GM18505 (cell line): ENCODE data around the gene DNAH9.

Experiments used
- ATAC-seq: cut with Tn5 transposase; IDR thresholded peaks from one replicate; pipeline ENCODE4 v1.9.1; 2021; ENCODE audit not compliant: unreplicated experiment
- POLR2A ChIP-seq: IDR thresholded peaks from 4 replicates; pipeline ENCODE4 v1.6.1; 2011; ENCODE audit warnings: borderline replicate concordance; ENCODE audit not compliant: insufficient read depth, insufficient read length; ENCODE audit errors: extremely low read depth

DNAH9 gene

GRCh38 chr17:11598274-11599221 is at the start of gene DNAH9:
Gene DNAH9, plus strand, starts transcription at chr17:11598470. Its CDS starts 29 bp downstream, at chr17:11598499.
- no peak for TF ChIP-seq POLR2A
- no peak for ATAC-seq

GRCh38 chr17:11550431-11550830 is 47.8 kb upstream of the DNAH9 start:
- no peak for TF ChIP-seq POLR2A
- no peak for ATAC-seq

GRCh38 chr17:11551442-11551841 is 46.8 kb upstream of the DNAH9 start:
- ATAC-seq: no peak

DNA sequence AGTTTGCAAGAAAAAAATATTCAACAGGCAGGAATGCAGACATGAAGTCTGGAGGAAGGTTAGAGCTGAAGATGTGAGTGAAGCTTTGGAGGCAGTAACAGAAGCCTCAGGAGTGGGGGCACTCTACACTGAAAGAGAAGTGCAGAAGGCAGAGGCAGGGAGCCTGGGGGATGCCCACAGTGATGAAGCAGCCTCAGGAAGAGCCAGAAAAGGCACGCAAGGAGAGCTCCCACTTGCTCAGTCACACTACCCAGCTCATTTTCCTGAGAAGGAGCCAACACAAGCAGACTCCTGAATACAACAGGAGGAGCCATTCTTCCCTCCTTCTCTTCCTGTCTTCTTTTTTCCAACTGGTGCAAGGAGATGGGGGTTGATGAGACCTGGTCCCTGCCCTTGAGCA is 45.1 kb upstream of the DNAH9 start:
- no peak for TF ChIP-seq POLR2A
- ATAC-seq: no peak

More at GRCh38 chr17:11551442-11551841, 46.8 kb upstream of the DNAH9 start:
- no peak for TF ChIP-seq POLR2A

DNA sequence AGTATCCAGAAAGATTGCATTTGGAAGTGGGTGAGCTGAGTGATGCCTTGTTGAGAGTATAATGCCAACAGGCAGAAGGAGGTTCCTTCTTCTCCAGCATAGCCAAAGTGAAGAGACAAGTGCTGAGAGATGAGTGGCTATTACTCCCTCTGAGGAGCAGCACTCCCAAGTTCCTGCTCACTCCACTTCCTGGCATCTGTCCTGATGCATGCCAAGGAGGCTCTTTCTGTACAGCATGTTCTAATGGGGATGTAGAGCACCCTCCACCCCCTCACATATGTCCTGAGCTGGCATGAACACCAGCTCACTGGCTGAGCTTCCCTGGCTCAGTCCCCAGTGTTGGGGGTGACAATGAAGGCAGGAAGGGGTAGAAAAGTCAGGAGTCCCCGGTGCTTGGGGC is 44.2 kb upstream of the DNAH9 start:
- ATAC-seq: no peak
- no peak for TF ChIP-seq POLR2A

- ATAC-seq: no peak
- no peak for TF ChIP-seq POLR2A
These were observed 43.7 kb upstream of the DNAH9 start for GRCh38 chr17:11554542-11554941.

GRCh38 chr17:11555530-11555929 is 42.7 kb upstream of the DNAH9 start:
- ATAC-seq: no peak
- no peak for TF ChIP-seq POLR2A

GRCh38 chr17:11557727-11558452 is 40.4 kb upstream of the DNAH9 start:
- TF ChIP-seq POLR2A: no peak
- ATAC-seq: no peak

DNA sequence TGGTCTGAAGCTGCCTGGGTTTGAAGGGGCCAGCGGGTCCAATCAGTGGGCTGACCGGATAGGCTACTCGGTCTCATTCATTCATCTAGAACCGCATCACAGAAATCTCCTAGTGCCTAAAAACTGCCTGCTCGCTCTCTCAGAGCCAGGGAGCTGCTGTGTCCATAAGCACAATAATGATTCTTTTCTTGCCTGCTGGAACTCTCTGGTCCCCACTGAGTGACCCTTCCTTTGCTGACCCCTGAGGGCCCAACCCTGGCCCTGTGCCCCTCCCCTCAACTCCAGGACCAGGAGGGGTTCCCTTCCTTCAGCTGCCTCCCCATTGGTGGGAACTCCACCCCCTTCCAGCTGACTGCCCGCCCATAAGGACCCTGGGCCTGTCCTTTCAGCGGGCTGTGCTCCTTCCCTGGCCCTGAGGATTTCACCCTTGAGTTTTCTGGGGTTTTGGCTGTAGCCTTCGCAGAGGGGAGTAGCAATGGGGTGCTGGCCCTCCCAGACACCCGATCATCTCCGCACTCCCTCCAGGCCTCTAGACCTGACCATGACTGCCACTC is 39.5 kb upstream of the DNAH9 start:
- no peak for ATAC-seq
- TF ChIP-seq POLR2A: no peak

- no peak for ATAC-seq
- no peak for TF ChIP-seq POLR2A
These were observed 38.7 kb upstream of the DNAH9 start for GRCh38 chr17:11559601-11560000.

GRCh38 chr17:11561281-11561680 is 37.0 kb upstream of the DNAH9 start:
- no peak for ATAC-seq
- no peak for TF ChIP-seq POLR2A

GRCh38 chr17:11561702-11562101 is 36.6 kb upstream of the DNAH9 start:
- ATAC-seq: no peak

DNA sequence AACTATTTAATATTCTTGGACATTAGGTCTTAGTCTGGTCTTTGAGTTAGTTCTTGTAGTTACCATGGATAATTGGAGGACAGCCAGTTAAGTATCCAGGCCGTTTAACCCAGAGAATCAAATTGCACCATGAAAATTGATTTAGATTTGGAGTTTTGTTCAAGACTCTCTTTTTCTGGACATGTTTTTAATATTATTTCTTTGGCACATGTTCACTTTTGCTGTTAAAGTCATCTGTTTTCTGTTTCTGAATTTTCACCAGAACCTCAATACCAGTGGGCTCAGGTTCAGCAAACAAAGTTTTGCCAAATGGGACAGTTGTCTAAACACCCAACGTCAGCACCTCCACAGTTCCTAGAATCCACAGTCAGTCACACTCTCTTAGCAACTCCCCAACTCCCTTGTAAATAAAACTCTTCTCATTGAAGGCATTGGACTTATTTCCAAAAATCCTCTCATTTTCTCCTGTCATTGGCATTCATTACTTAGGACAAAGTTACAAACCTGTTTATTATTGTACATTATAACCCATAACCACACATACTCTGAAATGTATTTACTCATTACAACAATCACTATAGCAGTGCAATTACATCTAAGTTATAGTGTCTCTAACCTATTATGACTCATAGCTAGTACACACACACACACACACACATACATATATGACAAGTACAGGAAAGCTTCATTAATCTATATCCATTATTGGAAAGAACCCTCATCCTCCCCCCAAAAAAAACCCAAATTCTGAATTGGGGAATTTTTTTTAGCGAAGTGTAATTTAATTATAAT is 33.5 kb upstream of the DNAH9 start:
- no peak for ATAC-seq

More at GRCh38 chr17:11561702-11562101, 36.6 kb upstream of the DNAH9 start:
- TF ChIP-seq POLR2A: no peak

More for the DNA sequence above, 33.5 kb upstream of the DNAH9 start:
- TF ChIP-seq POLR2A: no peak
